GM10248 (cell line): Measurements from ENCODE around the gene ABITRAM.
"Not testable (repeated sequence)": the region's sequence is repeated elsewhere in the genome, so short reads cannot be mapped to it uniquely, and the experiment has no call there.

Experiments
- CTCF ChIA-PET: fragments of 300-600 bp; sonication (Branson Sonifier 250); formaldehyde crosslinking; extraction: SDS; loops from one replicate; lab custom pipeline; 2021; ENCODE audit warnings: antibody characterized with exemption; lab: Yijun Ruan, JAX
- POLR2A ChIA-PET: fragments of 350-650 bp; sonication (Branson Sonifier 250); formaldehyde crosslinking; extraction: SDS; loops from one replicate; lab custom pipeline; 2020; ENCODE audit warnings: antibody characterized with exemption; lab: Yijun Ruan, JAX
- DNase-seq: peaks from one replicate; pipeline ENCODE4 v3.0.0; 2012; ENCODE audit errors: extremely low spot score
- CTCF ChIP-seq: IDR thresholded peaks from 2 replicates; pipeline ENCODE4 v1.5.1; 2012; ENCODE audit warnings: mild to moderate bottlenecking, low read depth; ENCODE audit errors: extremely low read depth, missing control alignments, control extremely low read depth

ABITRAM gene

DNA sequence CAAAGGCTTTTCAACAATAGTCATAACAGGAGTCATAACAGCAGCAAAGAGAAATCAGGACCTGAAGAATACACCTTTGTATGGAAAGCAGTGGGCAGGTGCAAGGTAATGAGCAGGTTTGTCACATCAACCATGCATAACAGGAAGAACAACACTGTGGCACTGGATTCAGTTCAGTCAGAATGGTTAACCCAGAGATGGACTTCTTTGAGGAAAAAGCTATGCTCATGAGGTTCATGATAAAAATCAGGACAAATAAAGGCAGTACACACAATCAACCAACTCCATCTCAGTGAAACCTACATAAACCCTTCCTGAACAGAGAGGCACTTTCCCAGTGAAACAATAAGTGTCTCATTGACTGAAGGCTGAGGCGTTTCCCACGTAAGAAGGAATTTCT, 27.0 kb downstream of the ABITRAM start:
- TF ChIP-seq CTCF, result no peak
- POLR2A ChIA-PET, result no interaction called here
- no peak for DNase-seq
- CTCF ChIA-PET, result interaction anchor here (1.0 to 9.1 kb wide), 3 partner anchors 9 to 50 kb away, joined by 3 to 69 read pairs (median 7); no protein-coding TSS in a partner anchor

DNA sequence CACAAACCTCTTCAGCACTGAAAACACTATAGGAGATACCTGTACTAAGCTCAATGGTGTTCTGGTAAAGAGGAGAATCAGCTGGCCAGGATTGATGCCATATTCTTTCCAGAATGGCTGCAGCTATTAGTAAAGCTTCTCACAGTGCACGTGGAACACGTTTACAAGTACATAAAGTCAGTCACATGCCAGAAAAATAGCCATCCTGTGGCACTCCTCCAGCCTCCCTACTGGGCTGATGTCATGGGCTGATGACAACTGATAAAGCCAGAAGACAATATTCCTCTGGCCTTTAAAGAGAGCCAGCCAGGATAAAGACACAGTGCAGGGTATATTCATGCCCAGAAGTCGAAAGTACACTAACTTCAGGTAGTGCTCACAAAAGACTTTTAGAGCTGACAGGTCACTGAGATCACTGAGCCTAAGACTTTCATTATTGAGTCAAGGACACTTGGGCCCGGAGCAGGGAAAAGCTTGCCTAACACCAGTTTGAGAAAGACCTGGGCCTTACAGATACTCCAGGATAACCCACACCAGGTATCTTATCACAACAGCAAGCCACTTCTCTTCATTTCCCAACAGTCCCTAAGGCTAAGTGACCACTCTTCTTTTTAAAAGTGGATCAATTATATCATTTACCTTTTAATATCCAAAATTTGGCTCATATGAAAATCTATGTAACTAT, 29.4 kb downstream of the ABITRAM start:
- ChIA-PET CTCF (interaction anchor here (1.1 to 9.1 kb wide), 2 partner anchors 11 to 18 kb away, joined by 3 to 69 read pairs; no protein-coding TSS in a partner anchor), POLR2A (no interaction called here)
- no peak for TF ChIP-seq CTCF
- no peak for DNase-seq

DNA sequence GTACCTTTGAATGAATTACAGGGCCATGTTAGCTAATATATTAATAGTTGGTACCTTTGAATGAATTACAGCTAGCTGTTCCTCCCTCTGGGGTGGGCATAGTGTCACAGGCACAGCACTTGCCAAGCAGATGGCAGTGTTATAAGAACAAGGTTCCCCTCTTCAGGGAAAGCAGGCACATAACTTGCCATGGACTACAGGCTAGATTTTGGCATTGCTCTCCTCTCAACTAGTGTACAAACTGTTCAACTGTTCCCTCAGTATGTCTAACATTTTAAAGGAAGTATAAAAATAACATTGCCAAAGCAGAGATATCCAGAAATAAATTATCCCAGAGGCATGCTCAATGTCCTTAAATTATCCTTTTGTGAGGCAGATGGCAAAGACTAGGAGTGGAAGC, 33.7 kb downstream of the ABITRAM start:
- no peak for DNase-seq
- TF ChIP-seq CTCF, result no peak
- POLR2A ChIA-PET, result no interaction called here
- CTCF ChIA-PET, result interaction anchor here (1.6 to 9.1 kb wide), 2 partner anchors 15 to 24 kb away, joined by 5 to 69 read pairs; no protein-coding TSS in a partner anchor

DNA sequence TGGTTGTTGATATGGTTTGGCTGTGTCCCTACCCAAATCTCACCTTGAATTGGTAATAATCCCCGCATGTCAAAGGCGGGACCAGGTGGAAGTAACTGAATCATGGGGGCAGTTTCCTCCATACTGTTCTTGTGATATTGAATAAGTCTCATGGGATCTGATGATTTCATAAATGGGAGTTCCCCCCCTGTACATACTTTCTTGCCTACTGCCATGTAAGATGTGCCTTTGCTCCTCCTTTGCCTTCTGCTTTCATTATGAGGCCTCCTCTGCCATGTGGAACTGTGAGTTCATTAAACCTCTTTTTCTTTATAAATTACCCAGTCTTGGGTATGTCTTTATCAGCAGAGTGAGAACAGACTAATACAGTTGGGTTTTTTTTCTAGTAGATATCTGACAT, 37.2 kb downstream of the ABITRAM start:
- POLR2A ChIA-PET, DNase-seq: not testable (repeated sequence)
- CTCF ChIA-PET, result interaction anchor here (1.4 to 2.5 kb wide), 2 partner anchors 10 to 43 kb away, joined by 3 to 7 read pairs; no protein-coding TSS in a partner anchor

GRCh38 chr9:108972186-108972585, 38.0 kb downstream of the ABITRAM start:
- CTCF ChIA-PET, result interaction anchor here (2.5 kb wide), 1 partner anchor 10 kb away, joined by 7 read pairs; no protein-coding TSS in a partner anchor
- POLR2A ChIA-PET, result no interaction called here
- TF ChIP-seq CTCF, result no peak
- no peak for DNase-seq

DNA sequence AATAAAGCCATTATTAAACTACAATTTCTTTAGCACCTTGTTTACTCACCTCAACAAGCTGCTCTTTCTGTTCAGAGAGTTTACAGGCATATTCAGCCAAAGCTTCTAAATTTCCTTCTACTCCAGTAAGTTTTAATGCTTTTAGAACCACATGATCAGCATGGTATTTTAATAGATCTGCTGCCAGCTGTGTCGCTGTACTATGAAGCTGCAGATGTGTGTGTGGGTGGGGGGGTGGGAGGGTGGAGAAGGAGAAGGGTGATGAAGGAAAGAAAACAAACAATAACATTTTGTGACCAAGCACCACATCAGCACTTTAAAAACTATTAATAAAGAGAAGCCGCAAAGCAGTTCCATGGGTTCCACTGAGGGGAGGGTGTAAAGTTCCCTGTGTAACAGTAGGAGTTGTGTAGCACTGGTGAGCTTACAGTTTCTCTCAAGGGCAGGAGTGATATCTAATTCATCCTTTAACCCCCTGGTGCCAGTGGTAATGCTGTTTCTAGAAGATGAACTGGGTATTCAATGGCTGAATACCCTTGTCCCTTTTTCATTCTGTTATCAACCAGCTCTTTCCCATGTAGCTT, 38.5 kb downstream of the ABITRAM start:
- no peak for TF ChIP-seq CTCF
- ChIA-PET POLR2A (no interaction called here), CTCF (interaction anchor here (2.5 kb wide), 1 partner anchor 11 kb away, joined by 7 read pairs; no protein-coding TSS in a partner anchor)
- DNase-seq, result no peak

- POLR2A ChIA-PET, result no interaction called here
- CTCF ChIA-PET, result no interaction called here
- no peak for TF ChIP-seq CTCF
- no peak for DNase-seq
Observed at GRCh38 chr9:108973895-108974294, 39.7 kb downstream of the ABITRAM start.
